SK-MEL-5 (cell line): ENCODE measurements around the gene TRMT10A. TPM values are rescaled to one million over a fixed set of nuclear protein-coding genes. Genes with fewer than 3 reads are reported as not detected.

Experiments
- DNase-seq: peaks from one replicate; pipeline ENCODE4 v3.0.0-alpha.2; 2016; ENCODE audit warnings: low read depth, low spot score
- in situ Hi-C: cut with HindIII; loops from 2 replicates; pipeline ENCODE4 v1.10.0; 2016; ENCODE audit warnings: low sequenced_read_pairs, high pct_unique_total_duplicates, low pct_unique_long_range_greater_than_20kb
- polyA plus RNA-seq, 2 experiments: library from polyadenylated mRNA; depleted of rRNA; stranded (reverse); fragments of >200 nt; gene quantifications; 2 replicates each; pipeline ENCODE4 v1.2.3, GENCODE V29; 2015
- total RNA-seq: library from RNA; depleted of rRNA; stranded (reverse); fragments of >200 nt; shearing (Covaris generic); gene quantifications from 2 replicates; pipeline ENCODE4 v1.2.3, GENCODE V29; 2014; rRNA removed

Gene TRMT10A, protein sequence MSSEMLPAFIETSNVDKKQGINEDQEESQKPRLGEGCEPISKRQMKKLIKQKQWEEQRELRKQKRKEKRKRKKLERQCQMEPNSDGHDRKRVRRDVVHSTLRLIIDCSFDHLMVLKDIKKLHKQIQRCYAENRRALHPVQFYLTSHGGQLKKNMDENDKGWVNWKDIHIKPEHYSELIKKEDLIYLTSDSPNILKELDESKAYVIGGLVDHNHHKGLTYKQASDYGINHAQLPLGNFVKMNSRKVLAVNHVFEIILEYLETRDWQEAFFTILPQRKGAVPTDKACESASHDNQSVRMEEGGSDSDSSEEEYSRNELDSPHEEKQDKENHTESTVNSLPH
- 8.4 and 9.0 TPM in 2 replicates for total RNA-seq
- polyA plus RNA-seq (2015; cell fraction: cytosol; rRNA removed) = 4.8 and 6.8 TPM in 2 replicates
- polyA plus RNA-seq (2015; cell fraction: nucleus; rRNA removed) = 6.2 and 10.5 TPM in 2 replicates

DNA sequence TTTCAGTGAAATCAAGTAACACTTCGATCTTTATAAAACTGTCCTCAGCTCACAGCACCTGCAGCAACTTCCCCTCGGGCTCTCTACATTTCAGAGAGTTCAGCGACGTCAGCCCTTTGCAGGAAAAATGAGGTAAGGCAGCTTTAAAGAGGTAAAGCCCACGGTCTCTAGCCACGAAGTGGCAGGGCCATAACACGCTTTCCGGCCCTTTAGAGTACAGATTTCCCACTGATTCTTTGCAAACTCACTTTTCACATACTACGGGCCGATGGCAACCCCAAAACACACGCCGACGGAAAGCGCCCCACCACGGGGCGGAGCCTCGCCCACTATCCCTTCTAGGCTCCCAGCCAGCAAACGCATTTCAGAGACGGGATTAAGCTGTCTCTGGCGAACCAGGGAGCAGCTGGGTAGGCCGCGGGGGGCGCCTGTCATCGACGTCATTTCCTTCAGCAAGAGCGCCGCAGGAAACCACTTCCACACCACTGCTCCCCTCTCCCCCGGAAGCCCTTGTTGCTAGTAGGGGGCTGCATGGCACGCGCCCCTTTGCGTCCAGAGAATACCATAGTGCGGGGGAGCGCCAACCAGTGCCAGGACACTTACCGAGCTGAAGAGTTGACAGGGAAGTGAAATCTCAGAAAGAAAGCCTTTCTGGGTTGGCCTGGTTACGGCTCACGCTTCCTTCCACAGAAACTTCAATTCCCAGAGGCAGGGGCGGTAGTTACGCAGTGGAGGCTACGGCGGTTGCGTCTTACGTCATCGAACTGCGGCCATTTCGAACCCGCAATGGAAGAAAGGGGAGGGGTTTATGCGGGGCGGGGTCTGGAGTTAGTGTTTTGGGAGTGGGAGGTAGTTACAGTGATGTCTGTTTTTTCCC lies at the start of gene TRMT10A:
TSS of gene TRMT10A (minus strand) at position 730 of the 877 bp plus-strand sequence. CDS start 4,701 bp downstream, outside the sequence.
- DNase-seq = peak; percentile 96
- in situ Hi-C loops = no loop called here

DNA sequence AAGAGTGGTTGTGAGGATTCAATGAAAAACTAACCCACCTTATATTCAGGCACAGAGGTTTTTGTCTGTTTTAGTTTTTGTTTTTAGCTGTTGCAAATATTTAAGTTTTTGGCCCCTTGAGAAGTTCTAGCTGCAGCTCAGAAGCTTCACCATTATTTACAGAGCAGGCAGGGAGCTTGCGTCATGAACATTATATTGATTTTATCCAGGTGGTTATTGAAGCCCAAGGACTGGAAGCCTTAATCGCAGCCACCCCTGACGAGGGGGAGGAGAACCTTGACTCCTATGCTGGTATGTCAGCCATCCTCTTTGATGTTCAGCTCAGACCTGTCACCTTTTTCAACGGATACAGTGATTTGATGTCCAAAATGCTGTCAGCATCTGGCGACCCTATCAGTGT lies 48.9 kb upstream of the TRMT10A start:
- DNase-seq = no peak
- in situ Hi-C loops = no loop called here

DNA sequence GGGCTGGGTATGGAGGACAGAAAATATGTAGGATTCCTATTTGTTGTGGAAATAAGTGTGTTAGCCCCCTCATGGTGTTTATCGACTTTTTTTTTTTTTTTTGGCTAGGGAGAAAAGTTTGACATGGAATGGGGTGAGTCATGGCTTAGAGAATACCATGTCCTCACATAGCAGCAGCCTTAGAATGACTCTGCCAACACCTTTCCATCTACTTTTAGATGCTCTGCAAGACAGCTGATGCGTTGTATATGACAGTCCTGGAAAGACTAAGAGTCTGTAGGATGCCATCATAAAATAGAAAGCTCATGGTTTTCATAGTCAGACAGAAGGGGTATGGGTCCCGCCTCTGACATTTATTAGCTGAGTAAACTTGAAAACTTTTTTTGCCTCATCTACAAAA lies 48.4 kb upstream of the TRMT10A start:
- no peak for DNase-seq
- in situ Hi-C loops = no loop called here

DNA sequence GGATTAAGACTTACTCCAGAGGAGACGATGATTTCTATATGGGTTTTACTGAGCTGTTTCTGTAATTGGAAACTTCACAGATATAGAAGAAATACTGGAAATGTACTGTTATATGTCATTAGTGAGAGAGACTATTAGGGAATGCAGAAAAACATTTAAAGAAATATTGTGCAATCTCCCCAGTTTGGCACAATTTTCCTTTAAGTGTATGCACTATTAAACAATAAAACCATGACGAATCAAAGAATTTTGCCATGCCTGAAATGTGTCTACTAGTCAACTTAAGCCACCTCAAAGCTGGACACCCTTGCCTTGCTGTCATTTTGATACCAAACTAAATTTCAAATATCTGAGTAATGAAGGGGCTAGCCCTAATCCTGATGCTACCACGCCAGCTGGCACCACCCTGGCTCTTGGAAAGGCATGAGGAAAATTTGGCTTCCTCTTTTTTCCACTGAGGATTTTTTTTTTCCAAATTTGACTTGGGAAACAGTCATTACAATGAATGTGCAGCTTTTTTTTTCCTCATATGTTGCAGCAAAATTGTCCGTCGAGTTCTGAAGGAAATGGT lies 46.9 kb upstream of the TRMT10A start:
- no peak for DNase-seq
- in situ Hi-C loops = no loop called here

- in situ Hi-C loops = no loop called here
- DNase-seq = no peak
Measured at GRCh38 chr4:99608417-99608816, 44.6 kb upstream of the TRMT10A start.

DNA sequence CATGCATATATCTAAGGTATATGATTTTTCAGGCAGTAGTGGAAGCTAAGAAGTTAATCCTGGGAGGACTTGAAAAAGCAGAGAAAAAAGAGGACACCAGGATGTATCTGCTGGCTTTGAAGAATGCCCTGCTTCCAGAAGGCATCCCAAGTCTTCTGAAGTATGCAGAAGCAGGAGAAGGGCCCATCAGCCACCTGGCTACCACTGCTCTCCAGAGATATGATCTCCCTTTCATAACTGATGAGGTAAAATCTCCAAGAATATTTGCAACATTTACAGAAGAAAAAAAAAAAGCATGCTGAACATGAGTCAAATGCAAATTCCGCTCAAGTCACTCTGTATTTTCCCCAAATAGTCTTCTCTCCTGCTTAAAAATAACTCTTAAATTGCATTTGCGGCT lies 42.9 kb upstream of the TRMT10A start:
- in situ Hi-C loops = no loop called here
- DNase-seq = no peak

DNA sequence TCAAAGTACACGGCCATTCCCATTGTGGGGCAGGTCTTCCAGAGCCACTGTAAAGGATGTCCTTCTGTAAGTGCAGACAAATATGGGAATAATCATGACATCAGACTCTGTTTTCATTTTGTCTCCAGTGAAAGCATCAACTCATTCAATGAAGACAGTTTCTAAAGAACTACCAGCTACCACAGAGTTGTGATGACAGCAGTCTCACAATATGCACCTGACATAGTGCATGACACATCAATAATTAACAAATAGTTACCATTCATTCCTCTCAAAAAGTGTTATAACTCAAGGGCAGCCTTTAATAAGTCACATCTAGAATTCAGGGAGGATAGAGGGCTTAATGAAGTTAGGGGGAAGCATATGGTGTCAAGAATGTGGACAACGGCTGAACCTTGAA lies 31.0 kb upstream of the TRMT10A start:
- no peak for DNase-seq
- in situ Hi-C loops = no loop called here

DNA sequence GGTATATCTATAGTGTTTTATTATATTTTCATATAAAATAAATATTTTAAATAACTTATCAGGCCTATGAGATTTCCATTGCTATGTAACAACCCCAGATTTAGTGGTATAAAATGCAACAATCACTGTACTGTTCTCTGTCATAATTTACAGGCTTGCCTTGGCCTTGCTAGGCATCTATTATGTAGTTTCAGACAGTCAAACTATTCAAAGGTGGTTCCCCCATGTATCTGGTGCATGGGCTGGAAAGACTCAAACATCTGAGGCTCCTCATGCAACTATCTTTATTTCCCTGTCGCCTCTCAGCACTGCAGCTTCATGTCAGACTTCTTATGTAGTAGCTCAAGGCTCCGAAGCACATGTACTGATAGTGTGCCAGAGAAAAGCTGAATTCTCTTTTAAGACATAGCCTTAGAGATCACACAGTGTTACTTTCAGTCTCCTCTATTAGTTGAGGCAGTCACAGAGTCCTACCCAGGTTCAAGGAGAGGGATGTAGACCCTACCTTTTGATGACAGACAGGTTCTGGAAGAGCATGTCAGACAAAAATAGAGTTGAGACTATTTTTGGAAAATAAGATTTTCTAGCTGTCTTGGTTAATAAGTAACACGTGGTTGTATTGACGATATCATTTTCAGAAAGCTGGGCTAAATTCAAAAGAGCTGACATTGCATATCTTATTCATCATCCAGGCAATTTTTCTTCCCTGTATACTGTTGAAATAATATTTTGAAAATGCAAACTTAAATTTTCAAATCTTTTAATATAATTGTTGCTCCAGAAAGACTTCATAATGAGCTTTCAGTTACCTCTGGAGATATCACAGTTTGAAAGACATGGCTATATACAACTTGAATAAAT lies 30.2 kb upstream of the TRMT10A start:
- DNase-seq = peak; percentile 22
- in situ Hi-C loops = no loop called here

- no peak for DNase-seq
- in situ Hi-C loops = no loop called here
Measured at GRCh38 chr4:99591757-99592156, 27.9 kb upstream of the TRMT10A start.

GRCh38 chr4:99587803-99588202 lies 24.0 kb upstream of the TRMT10A start:
- DNase-seq = no peak
- in situ Hi-C loops = no loop called here

DNA sequence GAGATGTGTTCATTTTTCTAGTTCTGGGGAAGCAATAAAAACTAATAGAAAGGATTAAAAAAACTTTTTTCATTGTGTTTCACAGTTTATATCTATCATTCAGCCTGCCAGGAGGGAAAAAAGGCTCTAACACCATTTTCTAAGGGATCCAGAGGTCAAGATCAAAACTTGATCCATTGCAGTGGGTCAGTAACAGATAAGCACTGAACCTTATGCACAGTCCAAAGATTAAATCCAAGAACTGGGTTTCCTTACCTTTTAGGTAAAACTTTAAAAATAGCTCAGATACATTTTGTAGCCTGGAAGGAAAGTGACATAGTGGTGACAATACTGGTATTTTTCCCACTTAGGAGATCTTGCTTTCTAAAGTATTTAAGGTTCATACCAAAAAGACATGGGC lies 23.5 kb upstream of the TRMT10A start:
- in situ Hi-C loops = no loop called here
- DNase-seq = no peak

- no peak for DNase-seq
- in situ Hi-C loops = no loop called here
Measured at GRCh38 chr4:99586797-99587196, 23.0 kb upstream of the TRMT10A start.

- DNase-seq = no peak
- in situ Hi-C loops = no loop called here
Measured at GRCh38 chr4:99586322-99586721, 22.5 kb upstream of the TRMT10A start.

GRCh38 chr4:99585516-99585915 lies 21.7 kb upstream of the TRMT10A start:
- DNase-seq = no peak
- in situ Hi-C loops = no loop called here

DNA sequence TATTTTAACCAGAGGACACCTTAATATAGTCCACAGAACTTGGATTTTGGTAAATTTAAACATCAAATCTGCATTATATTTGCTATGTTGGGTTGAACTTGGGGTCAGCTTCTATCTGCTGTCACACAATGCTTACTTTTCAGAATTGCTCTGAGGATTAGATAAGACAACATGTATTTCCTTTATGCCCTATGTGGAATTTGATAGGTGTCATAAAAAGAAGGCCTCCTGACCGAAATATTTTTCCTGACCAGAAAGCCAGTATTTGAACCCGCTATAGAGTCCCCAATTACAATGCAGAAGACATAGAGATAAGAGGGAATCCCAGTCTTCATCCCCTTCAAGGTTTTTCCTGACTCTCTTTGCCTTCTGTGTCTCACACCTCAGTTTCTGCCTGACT lies 14.9 kb upstream of the TRMT10A start:
- in situ Hi-C loops = no loop called here
- DNase-seq = no peak

DNA sequence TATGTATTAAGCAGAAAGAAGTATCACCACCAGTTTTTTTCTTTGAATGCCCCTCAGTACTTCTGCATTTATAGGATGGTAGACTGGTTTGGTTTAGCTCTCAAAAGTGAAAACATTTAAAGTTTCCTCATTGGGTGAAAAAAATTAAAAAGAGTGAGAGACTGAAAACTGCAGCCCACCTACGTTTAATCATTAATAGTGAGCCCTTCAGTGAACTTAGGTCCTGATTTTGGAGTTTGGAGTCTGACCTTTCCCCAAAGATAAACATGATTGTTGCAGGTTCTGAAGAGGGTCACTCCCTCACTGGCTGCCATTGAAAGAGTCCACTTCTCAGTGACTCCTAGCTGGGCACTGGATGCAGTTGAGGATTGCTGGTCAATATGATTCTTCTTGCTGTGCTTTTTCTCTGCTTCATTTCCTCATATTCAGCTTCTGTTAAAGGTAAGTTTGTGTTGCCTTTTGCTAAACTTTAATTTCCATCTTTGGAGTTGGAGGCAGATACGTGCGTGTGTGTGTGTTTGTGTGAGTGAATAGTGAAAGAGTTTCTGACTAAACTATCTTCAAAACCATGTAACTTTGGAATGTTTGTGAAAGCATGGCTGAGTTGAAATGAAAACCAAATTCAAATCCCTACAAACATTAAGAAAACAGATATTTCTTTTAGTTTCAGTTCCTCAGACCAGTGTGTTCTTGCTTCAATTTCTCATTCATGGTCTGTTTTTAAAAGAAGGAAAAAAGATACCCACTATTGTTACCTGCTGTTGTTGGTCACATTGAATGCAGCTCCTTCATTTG lies 10.9 kb upstream of the TRMT10A start, which contains the start of gene MTTP:
TSS of gene MTTP (plus strand) at position 295 of the 795 bp plus-strand sequence. CDS start at position 381, 86 bp downstream.
- in situ Hi-C loops = no loop called here
- no peak for DNase-seq
